ENCODE results near the gene FAM3C. TPM values are rescaled to one million over a fixed set of nuclear protein-coding genes. Genes with fewer than 3 reads are reported as not detected.

The FAM3C gene
- total RNA-seq, 1 donor from 2014 or later = 42.0 TPM

DNA sequence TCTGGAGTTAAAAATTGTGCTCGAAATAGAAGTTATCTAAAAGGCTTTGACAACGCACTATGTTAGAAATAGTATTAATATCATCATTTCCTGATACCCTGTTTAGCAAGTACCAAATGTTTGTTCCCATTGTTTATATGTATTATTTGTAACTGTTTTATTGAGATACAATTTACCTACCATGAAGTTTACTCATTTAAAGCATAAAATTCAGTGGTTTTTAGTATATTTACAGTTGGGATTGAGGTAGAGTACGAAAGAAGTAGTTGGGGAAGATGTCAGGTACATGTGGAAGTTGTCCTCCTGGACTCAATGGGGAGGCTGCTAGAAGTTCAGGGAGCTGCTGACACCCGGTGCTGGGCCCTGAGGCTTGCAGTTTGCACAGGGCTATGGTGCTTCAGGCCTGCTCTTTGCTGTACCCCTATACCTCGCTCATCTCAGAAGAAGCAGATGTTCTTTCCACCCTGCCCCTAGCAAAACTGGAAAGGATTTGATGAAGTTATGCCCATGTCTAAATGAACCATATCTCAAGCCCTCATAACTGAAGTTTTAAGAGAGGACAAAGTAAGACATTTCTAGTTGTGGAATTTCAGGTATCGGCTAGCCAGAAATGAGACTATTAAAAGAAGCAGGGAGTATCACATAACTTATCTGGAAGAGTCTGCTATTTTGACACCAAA, 92.5 kb downstream of the FAM3C start:
- no peak overlapping the region for H3K27ac Mint-ChIP-seq (ENCODE audit: unreplicated experiment)
- H3K36me3 Mint-ChIP-seq (ENCODE audit: unreplicated experiment) = no peaks in the 10 kb centered on the region
- no peak for DNase-seq (ENCODE audit: extremely low spot score, unreplicated experiment)
- peaks cover 59% of the 10 kb centered on the region for H3K4me1 Mint-ChIP-seq (ENCODE audit: unreplicated experiment)
- no peak overlapping the region for H3K4me3 Mint-ChIP-seq (ENCODE audit: unreplicated experiment)
- no peaks in the 10 kb centered on the region for H3K27me3 Mint-ChIP-seq (ENCODE audit: unreplicated experiment)
- TF ChIP-seq, protein P1, sequence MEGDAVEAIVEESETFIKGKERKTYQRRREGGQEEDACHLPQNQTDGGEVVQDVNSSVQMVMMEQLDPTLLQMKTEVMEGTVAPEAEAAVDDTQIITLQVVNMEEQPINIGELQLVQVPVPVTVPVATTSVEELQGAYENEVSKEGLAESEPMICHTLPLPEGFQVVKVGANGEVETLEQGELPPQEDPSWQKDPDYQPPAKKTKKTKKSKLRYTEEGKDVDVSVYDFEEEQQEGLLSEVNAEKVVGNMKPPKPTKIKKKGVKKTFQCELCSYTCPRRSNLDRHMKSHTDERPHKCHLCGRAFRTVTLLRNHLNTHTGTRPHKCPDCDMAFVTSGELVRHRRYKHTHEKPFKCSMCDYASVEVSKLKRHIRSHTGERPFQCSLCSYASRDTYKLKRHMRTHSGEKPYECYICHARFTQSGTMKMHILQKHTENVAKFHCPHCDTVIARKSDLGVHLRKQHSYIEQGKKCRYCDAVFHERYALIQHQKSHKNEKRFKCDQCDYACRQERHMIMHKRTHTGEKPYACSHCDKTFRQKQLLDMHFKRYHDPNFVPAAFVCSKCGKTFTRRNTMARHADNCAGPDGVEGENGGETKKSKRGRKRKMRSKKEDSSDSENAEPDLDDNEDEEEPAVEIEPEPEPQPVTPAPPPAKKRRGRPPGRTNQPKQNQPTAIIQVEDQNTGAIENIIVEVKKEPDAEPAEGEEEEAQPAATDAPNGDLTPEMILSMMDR (IDR thresholded peaks at IDR 0.05) = no peak
- H3K9me3 Mint-ChIP-seq (ENCODE audit: unreplicated experiment) = peaks cover 1% of the 10 kb centered on the region

DNA sequence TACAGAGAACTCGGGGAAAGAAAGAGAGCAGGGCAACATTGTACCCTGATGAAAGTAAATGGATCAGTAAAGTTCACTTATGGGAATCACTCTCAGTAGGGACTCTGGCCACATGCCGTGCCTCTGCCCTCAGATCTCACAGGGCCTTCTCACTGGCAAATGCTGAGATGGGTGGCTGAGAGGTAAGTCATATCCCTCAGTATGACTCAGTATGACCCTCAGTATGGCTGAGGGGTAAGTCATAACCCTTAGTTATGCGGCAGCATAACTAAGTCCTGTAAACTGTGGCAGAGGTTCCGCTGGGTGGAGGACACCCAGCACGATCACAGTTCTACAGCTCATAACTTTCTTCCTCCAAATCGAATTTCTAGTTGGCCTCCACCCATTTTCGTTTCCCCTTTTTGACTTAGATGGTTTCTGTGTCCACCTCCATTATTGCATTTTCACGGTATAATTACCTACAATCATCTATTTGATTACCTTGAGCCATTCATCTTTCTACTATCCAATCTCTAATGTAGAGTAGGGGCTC, 93.8 kb downstream of the FAM3C start:
- H3K9me3 Mint-ChIP-seq (ENCODE audit: unreplicated experiment) = no peaks in the 10 kb centered on the region
- H3K27ac Mint-ChIP-seq (ENCODE audit: unreplicated experiment) = peak overlapping the region; percentile 54
- no peaks in the 10 kb centered on the region for H3K36me3 Mint-ChIP-seq (ENCODE audit: unreplicated experiment)
- no peak for DNase-seq (ENCODE audit: extremely low spot score, unreplicated experiment)
- no peak overlapping the region for H3K4me3 Mint-ChIP-seq (ENCODE audit: unreplicated experiment)
- H3K27me3 Mint-ChIP-seq (ENCODE audit: unreplicated experiment) = no peaks in the 10 kb centered on the region
- TF ChIP-seq, protein P1 (IDR thresholded peaks at IDR 0.05) = no peak
- H3K4me1 Mint-ChIP-seq (ENCODE audit: unreplicated experiment) = peaks cover 72% of the 10 kb centered on the region

DNA sequence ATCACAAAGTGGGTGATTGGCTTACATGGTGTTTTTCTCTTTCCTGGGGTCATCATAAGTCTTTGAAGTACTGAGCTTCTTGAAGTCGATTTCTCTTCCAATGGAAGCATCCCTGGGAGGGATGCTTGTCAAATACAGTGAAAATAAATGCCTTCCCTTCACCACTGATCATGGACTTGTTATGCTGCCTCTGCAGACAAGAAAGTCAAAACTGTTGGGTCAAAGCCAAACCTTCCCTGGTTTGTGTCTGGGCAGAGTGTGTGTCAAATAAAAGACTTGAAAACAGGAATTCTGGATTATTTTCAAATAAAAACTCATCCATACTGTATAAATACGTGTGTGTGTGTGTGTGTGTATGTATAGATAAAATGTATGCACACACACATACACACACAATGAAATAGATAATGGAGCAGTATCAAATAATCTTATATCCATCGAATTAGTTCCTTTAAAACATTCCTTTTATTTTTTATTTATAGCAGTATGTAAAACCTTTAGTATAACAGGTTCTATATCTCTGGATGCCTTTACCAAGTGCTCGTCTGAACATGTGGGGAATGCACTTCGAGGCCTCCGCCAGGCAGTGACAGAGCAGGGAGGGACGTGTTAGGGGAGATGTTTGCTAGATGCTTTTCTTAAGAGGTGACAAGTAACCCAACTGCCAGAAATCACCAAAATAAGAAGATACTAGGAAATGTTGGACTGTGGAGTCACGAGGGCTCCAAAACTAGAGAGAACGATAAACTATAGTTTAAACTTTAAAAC, 94.5 kb downstream of the FAM3C start:
- H3K27ac Mint-ChIP-seq (ENCODE audit: unreplicated experiment) = peak overlapping the region; percentile 54
- H3K36me3 Mint-ChIP-seq (ENCODE audit: unreplicated experiment) = no peaks in the 10 kb centered on the region
- H3K4me1 Mint-ChIP-seq (ENCODE audit: unreplicated experiment) = peaks cover 70% of the 10 kb centered on the region
- no peaks in the 10 kb centered on the region for H3K9me3 Mint-ChIP-seq (ENCODE audit: unreplicated experiment)
- H3K27me3 Mint-ChIP-seq (ENCODE audit: unreplicated experiment) = no peaks in the 10 kb centered on the region
- no peak overlapping the region for H3K4me3 Mint-ChIP-seq (ENCODE audit: unreplicated experiment)
- DNase-seq (ENCODE audit: extremely low spot score, unreplicated experiment) = no peak
- TF ChIP-seq, protein P1 (IDR thresholded peaks at IDR 0.05) = no peak

DNA sequence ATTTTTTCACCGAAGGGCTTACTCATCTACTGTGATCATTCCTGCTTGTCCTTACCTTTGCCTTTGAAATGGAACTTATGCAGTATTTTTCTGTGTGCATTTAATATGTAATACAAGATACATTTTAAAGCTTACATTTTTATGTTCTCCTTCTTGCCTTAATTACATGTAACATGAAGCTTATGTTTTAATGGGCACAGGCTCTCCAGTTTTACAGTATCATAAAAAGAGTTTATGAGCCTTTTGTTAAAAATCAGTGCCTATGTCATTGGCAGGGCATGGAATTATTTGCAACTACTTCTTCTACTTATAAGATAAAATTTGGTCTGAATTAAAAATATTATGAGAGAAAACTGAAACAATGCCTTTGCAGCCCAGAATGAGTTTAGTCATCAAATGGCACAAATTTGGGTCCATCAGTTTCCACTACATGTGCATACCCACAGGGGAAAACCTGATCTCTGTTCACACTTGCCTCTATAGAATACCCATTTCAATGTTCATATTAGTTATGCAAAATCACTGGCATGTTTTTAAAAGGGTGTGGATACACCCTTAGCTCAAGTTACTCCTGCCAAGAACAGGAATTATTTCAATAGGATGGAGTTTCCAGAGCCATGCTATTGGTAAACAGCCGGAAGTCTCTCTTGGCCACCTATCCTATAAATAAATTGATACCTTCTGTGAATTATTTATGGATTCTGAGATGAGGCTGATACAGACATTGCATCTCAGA, 95.3 kb downstream of the FAM3C start:
- Mint-ChIP-seq H3K9me3 (ENCODE audit: unreplicated experiment) (no peaks in the 10 kb centered on the region), H3K36me3 (ENCODE audit: unreplicated experiment) (no peaks in the 10 kb centered on the region), H3K27me3 (ENCODE audit: unreplicated experiment) (no peaks in the 10 kb centered on the region), H3K27ac (ENCODE audit: unreplicated experiment) (no peak overlapping the region), H3K4me3 (ENCODE audit: unreplicated experiment) (no peak overlapping the region), H3K4me1 (ENCODE audit: unreplicated experiment) (peaks cover 69% of the 10 kb centered on the region)
- TF ChIP-seq, protein P1 (IDR thresholded peaks at IDR 0.05) = no peak
- no peak for DNase-seq (ENCODE audit: extremely low spot score, unreplicated experiment)

Other genes starting within 250 kb of the FAM3C start
- gene WNT16, start 67.3 kb downstream of the FAM3C start, total RNA-seq = 0.26 and 0.81 TPM in 2 replicates